SK-N-SH treated with all-trans-retinoic acid at 6 μM for 48 hours (cell line): Measurements from ENCODE around the gene CNIH4.

Experiments
- ATAC-seq: fragments of 200-7000 bp; cut with Tn5 transposase; 3 replicates; pipeline ENCODE4 v1.9.1; 2020; ENCODE audit warnings: mild to moderate bottlenecking, moderate library complexity
- ARNTL ChIP-seq: fragments of 450-650 bp; formaldehyde crosslinking; IDR thresholded peaks from 2 replicates; pipeline ENCODE4 v1.5.0; 2020; ENCODE audit warnings: low read depth, mild to moderate bottlenecking, moderate library complexity, borderline replicate concordance
- CSDC2 ChIP-seq: fragments of 250-450 bp; sonication (Bioruptor Pico); IDR thresholded peaks from 2 replicates; pipeline ENCODE4 v1.5.0; 2020; ENCODE audit warnings: mild to moderate bottlenecking, moderate library complexity
- CSRNP3 ChIP-seq: fragments of 250-450 bp; sonication (Bioruptor Pico); IDR thresholded peaks from 2 replicates; pipeline ENCODE4 v1.5.1; 2021; ENCODE audit warnings: mild to moderate bottlenecking, moderate library complexity
- GLIS3 ChIP-seq: fragments of 250-450 bp; sonication (Bioruptor Pico); IDR thresholded peaks from 2 replicates; pipeline ENCODE4 v1.5.0; 2020; ENCODE audit warnings: mild to moderate bottlenecking, moderate library complexity
- ISL1 ChIP-seq: fragments of 250-450 bp; sonication (Bioruptor Pico); IDR thresholded peaks from 2 replicates; pipeline ENCODE4 v2.1.2; 2022; ENCODE audit warnings: mild to moderate bottlenecking, moderate library complexity
- OSR1 ChIP-seq: fragments of 250-450 bp; sonication (Bioruptor Pico); IDR thresholded peaks from 2 replicates; pipeline ENCODE4 v1.8.0; 2022; ENCODE audit warnings: moderate library complexity, mild to moderate bottlenecking, inconsistent platforms
- PATZ1 ChIP-seq: fragments of 250-450 bp; sonication (Bioruptor Pico); IDR thresholded peaks from 2 replicates; pipeline ENCODE4 v1.8.0; 2020; ENCODE audit warnings: mild to moderate bottlenecking, moderate library complexity, borderline replicate concordance
- POU6F1 ChIP-seq: fragments of 250-450 bp; sonication (Bioruptor Pico); IDR thresholded peaks from 2 replicates; pipeline ENCODE4 v1.8.0; 2021; ENCODE audit warnings: low read depth, mild to moderate bottlenecking, moderate library complexity, borderline replicate concordance
- RARB ChIP-seq: fragments of 250-450 bp; sonication (Bioruptor Pico); IDR thresholded peaks from 2 replicates; pipeline ENCODE4 v1.8.0; 2021; ENCODE audit warnings: mild to moderate bottlenecking, moderate library complexity
- TOX ChIP-seq: fragments of 250-450 bp; sonication (Bioruptor Pico); IDR thresholded peaks from 2 replicates; pipeline ENCODE4 v1.8.0; 2021; ENCODE audit warnings: mild to moderate bottlenecking, moderate library complexity, borderline replicate concordance
- TSHZ2 ChIP-seq: fragments of 250-450 bp; sonication (Bioruptor Pico); IDR thresholded peaks from 2 replicates; pipeline ENCODE4 v1.5.0; 2020; ENCODE audit warnings: mild to moderate bottlenecking, moderate library complexity
- ZFP3 ChIP-seq: fragments of 250-450 bp; sonication (Bioruptor Pico); IDR thresholded peaks from 2 replicates; pipeline ENCODE4 v1.5.0; 2020; ENCODE audit warnings: mild to moderate bottlenecking, moderate library complexity
- ZFP30 ChIP-seq: fragments of 450-650 bp; formaldehyde crosslinking; IDR thresholded peaks from 2 replicates; pipeline ENCODE4 v1.5.0; 2022; ENCODE audit warnings: mild to moderate bottlenecking, moderate library complexity
- ZNF565 ChIP-seq: fragments of 450-650 bp; formaldehyde crosslinking; conservative IDR thresholded peaks from 2 replicates; pipeline ENCODE4 v1.5.0; 2020; ENCODE audit warnings: low read depth, mild to moderate bottlenecking, moderate library complexity
- ZNF70 ChIP-seq: fragments of 450-650 bp; formaldehyde crosslinking; IDR thresholded peaks from 2 replicates; pipeline ENCODE4 v1.5.0; 2020; ENCODE audit warnings: mild to moderate bottlenecking, moderate library complexity

The CNIH4 gene

GRCh38 chr1:224378855-224379631 is 22.4 kb downstream of the CNIH4 start (continued):
- TF ChIP-seq CSDC2 (no peak), ISL1 (CRISPR knock-in tag) (no peak)

GRCh38 chr1:224380003-224380402 is 23.3 kb downstream of the CNIH4 start:
- ATAC-seq: no peak
- TF ChIP-seq TSHZ2 (CRISPR knock-in tag) (no peak), OSR1 (CRISPR knock-in tag) (no peak), ISL1 (CRISPR knock-in tag) (no peak)

- no peak for ATAC-seq
- no peak for TF ChIP-seq CSRNP3 (CRISPR knock-in tag)
- TF ChIP-seq TOX (CRISPR knock-in tag): no peak
- TF ChIP-seq ZNF70: no peak
- no peak for TF ChIP-seq ZFP30
- no peak for TF ChIP-seq ZNF565 (CRISPR knock-in tag)
- TF ChIP-seq OSR1 (CRISPR knock-in tag): no peak
- TF ChIP-seq RARB (CRISPR knock-in tag): no peak
- TF ChIP-seq GLIS3 (CRISPR knock-in tag): no peak
Measured at GRCh38 chr1:224381880-224382548, 25.3 kb downstream of the CNIH4 start.

GRCh38 chr1:224383218-224383617 is 26.5 kb downstream of the CNIH4 start:
- TF ChIP-seq ZFP3: no peak
- TF ChIP-seq TSHZ2 (CRISPR knock-in tag): no peak
- TF ChIP-seq POU6F1 (CRISPR knock-in tag): no peak
- no peak for TF ChIP-seq RARB (CRISPR knock-in tag)
- no peak for TF ChIP-seq CSRNP3 (CRISPR knock-in tag)
- no peak for TF ChIP-seq PATZ1 (CRISPR knock-in tag)
- no peak for TF ChIP-seq ARNTL (CRISPR knock-in tag)
- no peak for TF ChIP-seq TOX (CRISPR knock-in tag)
- no peak for ATAC-seq
